Body of pancreas (tissue), 4 donors: ENCODE measurements around the gene IPPK. TPM values are rescaled to one million over a fixed set of nuclear protein-coding genes. Genes with fewer than 3 reads are reported as not detected.

Experiments used
- ATAC-seq: fragments of 150-250 bp; one replicate; pipeline ENCODE4 v1.9.1; 2016
- DNase-seq, 4 donors: peaks; one replicate each; pipeline ENCODE4 v3.0.0-alpha.2; 2019
- H3K27ac ChIP-seq, 4 donors: fragments of 200-600 bp; sonication (generic); 1 replicate in 3 of 4; 2 replicates in 1 of 4; pipeline versions ENCODE4 v1.5.1 to v1.6.1; 2016 to 2019; ENCODE audit warnings: mild to moderate bottlenecking in 1 of 4, mixed read lengths in 1 of 4, moderate library complexity in 1 of 4
- H3K27me3 ChIP-seq, 2 donors: fragments of 200-600 bp; sonication (generic); one replicate each; pipeline ENCODE4 v1.6.0; 2016; ENCODE audit warnings: mild to moderate bottlenecking in 1 of 2
- H3K36me3 ChIP-seq, 2 donors: fragments of 200-600 bp; sonication (generic); replicated peaks in 1 of 2; 2 replicates each; pipeline ENCODE4 v1.5.1; 2016; ENCODE audit warnings: low read depth in 2 of 2; ENCODE audit not compliant: insufficient read depth in 1 of 2
- H3K4me1 ChIP-seq: fragments of 200-600 bp; sonication (generic); one replicate; pipeline ENCODE4 v1.6.0; 2016
- H3K4me3 ChIP-seq, 2 donors: fragments of 200-600 bp; sonication (generic); 1 replicate in 1 of 2; 2 replicates in 1 of 2; pipeline ENCODE4 v1.5.1; 2016 to 2019
- H3K9me3 ChIP-seq, 3 donors: fragments of 200-600 bp; sonication (generic); 1 replicate in 2 of 3; 2 replicates in 1 of 3; pipeline ENCODE4 v1.5.1; 2016
- POLR2A ChIP-seq, 3 donors: fragments of 450-650 bp; IDR thresholded peaks; one replicate each; pipeline ENCODE4 v1.6.1; 2016; ENCODE audit warnings: antibody characterized with exemption in 3 of 3, mild to moderate bottlenecking in 2 of 3
- WGBS, 2 donors: methylation state at CpG; one replicate each; pipeline ENCODE4 v1.1.5; 2017; 5-methylcytosine and 5-hydroxymethylcytosine counted together
- intact Hi-C: fragments of 100-400 bp; cut with DNase I; formaldehyde crosslinking; loops from one replicate; pipeline ENCODE4 v1.15.1; 2023
- total RNA-seq, 2 donors: library from RNA; depleted of rRNA; stranded (reverse); fragments of >200 nt; gene quantifications; one replicate each; pipeline ENCODE4 v1.1.0, GENCODE V29; 2016
- TF ChIP-seq, protein P1 (sequence below), 7 experiments: fragments of 450-650 bp in 4 of 7; fragments of 200-600 bp in 3 of 7; sonication (generic) in 3 of 7; IDR thresholded peaks; one replicate each; pipeline ENCODE4 v1.5.1; 2016 to 2019; ENCODE audit warnings: antibody characterized with exemption in 7 of 7

The IPPK gene
- total RNA-seq, 2 donors from 2014 or later: 2.9 to 6.3 TPM

DNA sequence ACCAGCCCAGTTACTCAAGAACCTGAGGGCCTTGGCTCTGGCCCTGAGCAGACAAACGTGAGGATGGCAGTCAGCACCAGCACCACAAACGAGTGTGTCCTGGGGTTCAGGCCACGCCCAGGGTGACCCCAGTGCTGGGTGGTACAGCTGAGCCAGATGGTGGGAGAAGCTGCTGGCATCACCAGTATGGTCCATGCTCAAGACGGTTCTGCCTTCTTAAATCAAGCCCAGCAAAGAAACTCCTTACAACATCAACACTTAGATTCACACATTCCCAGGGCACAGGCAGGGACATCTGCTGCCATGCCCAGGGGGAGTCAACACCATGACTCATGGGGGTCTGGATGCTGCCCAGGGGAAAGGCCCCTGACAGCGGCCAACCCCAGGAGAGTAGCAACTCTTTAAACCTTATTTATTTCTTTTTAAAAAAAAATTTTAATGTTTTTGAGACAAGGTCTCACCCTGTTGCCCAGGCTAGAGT is 31.3 kb downstream of the IPPK start:
- ATAC-seq (no peak), DNase-seq (no peak)

DNA sequence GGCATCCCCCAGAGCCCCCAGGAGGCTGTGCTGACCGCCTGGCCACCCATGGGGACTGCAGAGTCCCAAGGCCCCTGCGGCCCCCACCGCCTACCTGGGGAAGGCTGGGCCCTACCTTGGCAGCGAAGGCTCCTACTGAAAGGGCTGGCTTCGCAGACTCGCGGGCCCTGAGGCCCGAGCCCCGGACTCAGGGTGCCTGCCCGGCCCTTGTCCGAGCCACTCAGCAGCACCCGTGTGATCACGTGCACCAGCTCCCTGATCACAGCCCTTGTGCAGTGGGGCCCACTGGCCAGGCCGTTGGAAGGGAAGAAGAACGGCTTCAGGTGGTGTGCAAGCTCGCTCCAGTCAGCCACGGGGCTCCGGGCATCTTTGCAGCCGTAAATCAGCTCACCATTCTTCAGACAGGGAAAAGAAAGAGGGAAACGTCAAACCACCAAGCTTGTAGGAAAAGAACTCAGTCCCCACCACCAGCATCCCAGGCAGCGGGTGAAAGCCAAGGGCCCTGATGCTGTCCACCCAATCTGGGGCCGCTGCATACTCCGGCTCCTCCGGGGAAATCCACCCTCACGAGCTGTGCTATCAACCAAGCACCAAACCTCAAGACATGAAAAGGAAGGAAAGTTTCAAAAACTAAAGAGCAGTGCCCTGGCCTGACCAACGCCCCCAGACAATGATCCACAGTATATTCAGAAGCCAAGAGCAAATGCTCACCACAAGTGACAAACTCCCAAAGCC is 31.9 kb downstream of the IPPK start:
- 92 to 94% methylated on average over 11 to 22 of the region's 26 CpGs for whole genome bisulfite sequencing, 2 donors
- DNase-seq (no peak), ATAC-seq (no peak)
- TF ChIP-seq POLR2A (IDR thresholded peaks at IDR 0.05): no peak
- TF ChIP-seq, protein P1, sequence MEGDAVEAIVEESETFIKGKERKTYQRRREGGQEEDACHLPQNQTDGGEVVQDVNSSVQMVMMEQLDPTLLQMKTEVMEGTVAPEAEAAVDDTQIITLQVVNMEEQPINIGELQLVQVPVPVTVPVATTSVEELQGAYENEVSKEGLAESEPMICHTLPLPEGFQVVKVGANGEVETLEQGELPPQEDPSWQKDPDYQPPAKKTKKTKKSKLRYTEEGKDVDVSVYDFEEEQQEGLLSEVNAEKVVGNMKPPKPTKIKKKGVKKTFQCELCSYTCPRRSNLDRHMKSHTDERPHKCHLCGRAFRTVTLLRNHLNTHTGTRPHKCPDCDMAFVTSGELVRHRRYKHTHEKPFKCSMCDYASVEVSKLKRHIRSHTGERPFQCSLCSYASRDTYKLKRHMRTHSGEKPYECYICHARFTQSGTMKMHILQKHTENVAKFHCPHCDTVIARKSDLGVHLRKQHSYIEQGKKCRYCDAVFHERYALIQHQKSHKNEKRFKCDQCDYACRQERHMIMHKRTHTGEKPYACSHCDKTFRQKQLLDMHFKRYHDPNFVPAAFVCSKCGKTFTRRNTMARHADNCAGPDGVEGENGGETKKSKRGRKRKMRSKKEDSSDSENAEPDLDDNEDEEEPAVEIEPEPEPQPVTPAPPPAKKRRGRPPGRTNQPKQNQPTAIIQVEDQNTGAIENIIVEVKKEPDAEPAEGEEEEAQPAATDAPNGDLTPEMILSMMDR (IDR thresholded peaks at IDR 0.05): no peak
- intact Hi-C loops: loop anchor here (5.0 kb wide), 1 partner anchor 501 kb away; no protein-coding TSS in a partner anchor
- Histone ChIP-seq H3K4me3 (no peak overlapping the region), H3K27me3 (no peaks in the 10 kb centered on the region), H3K9me3 (no peaks in the 10 kb centered on the region), H3K4me1 (no peaks in the 10 kb centered on the region), H3K36me3 (peaks cover 0 to 22% of the 10 kb centered on the region in 2 donors), H3K27ac (no peak overlapping the region)

More for the DNA sequence above, 31.3 kb downstream of the IPPK start:
- H3K4me1 ChIP-seq: no peaks in the 10 kb centered on the region
- intact Hi-C loops: loop anchor here (5.0 kb wide), 1 partner anchor 501 kb away; no protein-coding TSS in a partner anchor
- peaks cover 0 to 24% of the 10 kb centered on the region in 2 donors for H3K36me3 ChIP-seq
- H3K9me3 ChIP-seq: no peaks in the 10 kb centered on the region
- H3K4me3 ChIP-seq: no peak overlapping the region
- H3K27ac ChIP-seq: no peak overlapping the region
- H3K27me3 ChIP-seq: no peaks in the 10 kb centered on the region
- 85 to 100% methylated on average over 1 to 5 of the region's 5 CpGs for WGBS, 2 donors
- no peak for TF ChIP-seq POLR2A (IDR thresholded peaks at IDR 0.05)
- TF ChIP-seq, protein P1 (IDR thresholded peaks at IDR 0.05): no peak

DNA sequence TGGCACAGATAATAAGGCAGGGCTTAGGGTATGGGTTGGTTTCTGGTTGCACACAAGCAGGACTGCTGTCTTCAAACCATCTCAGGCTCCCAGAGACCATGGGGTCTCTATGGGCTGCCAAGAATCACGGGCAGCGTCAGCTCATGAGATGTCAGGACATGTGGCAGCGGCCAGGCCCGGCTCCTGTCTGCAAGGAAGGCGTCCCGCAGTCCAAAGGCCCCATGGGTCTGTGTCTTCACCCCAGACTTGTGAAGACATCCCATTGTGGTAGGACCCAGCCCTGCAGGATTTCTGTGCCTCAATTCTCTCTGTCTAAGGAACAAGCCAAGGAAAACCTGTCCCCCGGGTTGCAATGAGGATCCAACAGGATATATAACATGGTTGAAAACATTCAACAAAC is 32.6 kb downstream of the IPPK start:
- intact Hi-C loops: loop anchor here (5.0 kb wide), 1 partner anchor 500 kb away; no protein-coding TSS in a partner anchor
- no peaks in the 10 kb centered on the region for H3K27me3 ChIP-seq
- ATAC-seq: no peak
- no peak overlapping the region for H3K27ac ChIP-seq
- TF ChIP-seq, protein P1 (IDR thresholded peaks at IDR 0.05): no peak
- TF ChIP-seq POLR2A (IDR thresholded peaks at IDR 0.05): no peak
- DNase-seq: no peak
- no peaks in the 10 kb centered on the region for H3K4me1 ChIP-seq
- peaks cover 0 to 19% of the 10 kb centered on the region in 2 donors for H3K36me3 ChIP-seq
- no peaks in the 10 kb centered on the region for H3K9me3 ChIP-seq
- WGBS, 2 donors: 90% methylated on average over 5 to 7 of the region's 7 CpGs
- no peak overlapping the region for H3K4me3 ChIP-seq

DNA sequence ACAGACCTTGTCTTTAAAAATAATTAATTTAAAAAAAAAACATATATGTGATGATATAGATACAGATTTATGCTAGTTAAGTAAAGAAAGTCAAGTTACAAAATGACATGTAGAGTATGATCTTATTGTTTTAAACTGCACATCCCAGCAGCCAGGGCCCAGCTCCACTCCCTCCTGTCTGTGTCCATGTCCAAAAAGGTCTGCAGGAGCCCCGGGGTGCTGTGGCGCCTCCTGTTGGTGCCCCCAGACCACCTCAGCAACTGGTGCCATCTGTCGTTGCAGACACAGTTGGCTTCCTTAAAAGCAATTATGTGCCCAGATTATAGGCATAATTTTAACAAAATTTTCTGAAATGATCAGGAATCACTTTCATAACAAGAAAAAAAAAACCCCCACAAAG is 33.3 kb downstream of the IPPK start:
- TF ChIP-seq POLR2A (IDR thresholded peaks at IDR 0.05): no peak
- TF ChIP-seq, protein P1 (IDR thresholded peaks at IDR 0.05): no peak
- Histone ChIP-seq H3K9me3 (no peaks in the 10 kb centered on the region), H3K4me1 (no peaks in the 10 kb centered on the region), H3K27me3 (no peaks in the 10 kb centered on the region), H3K36me3 (peaks cover 0 to 17% of the 10 kb centered on the region in 2 donors), H3K4me3 (no peak overlapping the region), H3K27ac (no peak overlapping the region)
- ATAC-seq (no peak), DNase-seq (no peak)
- intact Hi-C loops: loop anchor here (5.0 kb wide), 1 partner anchor 499 kb away; no protein-coding TSS in a partner anchor
- 67 to 82% methylated on average over 3 of the region's 3 CpGs for WGBS, 2 donors
